Dedifferentiated amniotic fluid mesenchymal stem cell (primary cell): ENCODE data around the gene FRMD4B.

ENCODE experiments used
- DNase-seq: peaks from one replicate; pipeline ENCODE4 v3.0.0-alpha.2; 2016; ENCODE audit errors: extremely low spot score

The FRMD4B gene

GRCh38 chr3:69126999-69127398 is 258.9 kb downstream of the FRMD4B start:
- no peak for DNase-seq

DNA sequence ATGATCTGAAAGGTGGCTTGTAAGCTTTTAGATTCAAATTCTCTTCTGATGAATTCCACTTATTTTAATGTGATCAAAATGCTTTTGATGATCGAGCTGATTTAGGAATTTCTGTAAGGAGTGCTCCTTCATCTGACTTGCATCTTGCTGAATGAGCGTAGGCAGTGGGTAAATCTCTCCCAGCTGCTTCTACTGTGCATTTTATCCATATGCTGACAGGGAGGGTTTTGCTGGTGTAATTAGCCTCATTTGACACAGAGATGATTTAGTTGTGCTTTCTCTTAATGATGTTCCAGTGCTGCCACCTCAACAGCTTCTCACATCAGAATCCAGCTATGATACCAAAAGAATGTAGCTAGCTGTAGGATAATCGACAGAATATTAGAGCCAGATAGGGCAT is 259.7 kb downstream of the FRMD4B start:
- DNase-seq: no peak

DNA sequence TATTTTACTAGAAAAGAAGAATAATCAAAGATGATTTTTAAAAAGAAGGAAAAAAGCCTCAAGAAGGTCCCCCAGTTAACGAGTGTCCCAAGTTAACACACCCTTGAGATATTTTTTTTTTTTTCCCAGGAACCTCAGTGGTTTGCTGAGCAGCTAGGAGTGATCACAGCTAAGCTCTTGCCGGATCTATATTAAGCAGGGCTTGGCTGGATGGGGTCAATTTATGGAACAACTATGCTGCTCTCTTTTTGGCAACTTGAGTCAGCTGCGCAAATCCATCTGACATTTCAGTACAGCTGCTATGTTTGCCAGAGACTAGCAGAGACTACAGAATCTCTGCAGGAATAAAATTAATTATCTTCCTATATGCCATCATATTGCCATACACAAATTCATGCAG is 263.5 kb downstream of the FRMD4B start, which contains the start of gene LMOD3:
Gene LMOD3, minus strand, starts transcription at position 193 of the 400 bp plus-strand sequence. CDS start 209 bp downstream, outside the sequence.
- DNase-seq: no peak

DNA sequence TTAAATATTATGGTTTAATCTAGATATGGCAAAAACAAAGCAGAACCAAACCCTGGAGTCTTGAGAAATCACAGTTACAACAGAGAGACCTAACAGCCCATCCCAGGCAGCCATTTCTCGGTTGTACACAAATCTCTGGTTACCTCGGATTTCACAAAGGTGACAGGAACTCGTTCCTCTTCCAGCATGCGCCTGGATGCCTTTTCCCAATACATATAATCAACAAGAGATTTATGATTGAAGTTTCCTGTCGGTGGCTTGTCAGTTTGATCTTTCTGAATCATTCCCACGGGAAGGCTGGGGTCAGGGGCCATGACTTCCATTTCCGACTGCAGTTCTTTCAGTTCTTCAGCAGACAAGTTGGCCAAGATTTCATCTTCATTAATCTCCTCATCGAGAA is 263.9 kb downstream of the FRMD4B start:
- no peak for DNase-seq

- no peak for DNase-seq
Observed at GRCh38 chr3:69121513-69121912, 264.4 kb downstream of the FRMD4B start.

DNA sequence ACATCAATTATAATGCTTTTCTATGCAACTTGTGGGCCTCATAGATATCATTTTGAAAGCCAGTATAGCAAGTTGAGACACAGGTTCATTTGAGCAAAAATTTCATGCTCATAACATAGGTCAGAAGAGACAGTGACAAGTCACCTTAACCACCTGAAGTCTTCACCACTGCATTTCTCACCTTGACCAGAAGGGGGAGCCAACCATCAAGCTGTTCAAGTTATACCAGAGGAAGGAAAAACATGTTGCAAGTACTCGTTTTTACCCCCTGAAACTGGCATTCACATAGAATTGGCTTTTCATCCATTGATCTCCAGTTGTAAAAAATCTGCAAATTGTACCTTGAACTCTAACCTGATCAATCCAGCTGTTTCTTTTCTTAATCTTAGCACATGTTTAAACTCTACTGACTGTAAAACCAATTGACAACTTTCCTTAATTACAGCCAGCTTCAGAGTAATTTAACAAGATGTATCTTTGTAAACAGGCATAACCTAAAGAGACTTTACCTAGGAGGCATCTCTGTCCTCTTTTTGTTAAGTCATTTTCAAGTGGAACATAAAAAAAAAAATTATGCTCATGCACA is 264.9 kb downstream of the FRMD4B start:
- peak; percentile 62 for DNase-seq
